NOMO-1 (cell line): ENCODE measurements around the gene DLEC1.
A peak's percentile ranks its signal among the peaks of the same experiment; 100 is the strongest.
"Not testable (repeated sequence)": the region's sequence is repeated elsewhere in the genome, so short reads cannot be mapped to it uniquely, and the experiment has no call there.

ENCODE experiments used
- DNase-seq, 2 experiments: peaks; one replicate each; lab custom pipeline; 2025; ENCODE audit not compliant: unreplicated experiment in 2 of 2; lab: John Stamatoyannopoulos, UW

The DLEC1 gene

GRCh38 chr3:38149708-38150107 is 110.7 kb downstream of the DLEC1 start:
- peak; percentile 62 to 81 for DNase-seq

GRCh38 chr3:38150780-38151528 is 111.9 kb downstream of the DLEC1 start:
- no peak for DNase-seq

GRCh38 chr3:38151667-38152265 is 112.8 kb downstream of the DLEC1 start:
- peak; percentile 26 to 74 for DNase-seq

GRCh38 chr3:38152609-38153008 is 113.6 kb downstream of the DLEC1 start:
- no peak for DNase-seq

GRCh38 chr3:38153221-38153620 is 114.2 kb downstream of the DLEC1 start:
- no peak for DNase-seq

- DNase-seq, result peak in 1 of 2 experiments; percentile 71
Observed at GRCh38 chr3:38154033-38154494, 115.1 kb downstream of the DLEC1 start.

- DNase-seq, result no peak
Observed at GRCh38 chr3:38154625-38155255, 115.7 kb downstream of the DLEC1 start.

GRCh38 chr3:38155825-38156224 is 116.8 kb downstream of the DLEC1 start:
- no peak for DNase-seq

- no peak for DNase-seq
Observed at GRCh38 chr3:38157117-38157516, 118.1 kb downstream of the DLEC1 start.

- no peak for DNase-seq
Observed at GRCh38 chr3:38157595-38157994, 118.6 kb downstream of the DLEC1 start.

GRCh38 chr3:38158472-38158871 is 119.5 kb downstream of the DLEC1 start:
- no peak for DNase-seq

- DNase-seq, result not testable (repeated sequence)
Observed at GRCh38 chr3:38160704-38161103, 121.7 kb downstream of the DLEC1 start.

- DNase-seq, result peak; percentile 33 to 53
Observed at GRCh38 chr3:38163117-38163840, 124.3 kb downstream of the DLEC1 start.

- no peak for DNase-seq
Observed at GRCh38 chr3:38163841-38164642, 125.0 kb downstream of the DLEC1 start.

- DNase-seq, result no peak
Observed at GRCh38 chr3:38164643-38164951, 125.6 kb downstream of the DLEC1 start.

GRCh38 chr3:38164952-38165721 is 126.1 kb downstream of the DLEC1 start, which contains the start of gene OXSR1:
TSS of gene OXSR1 (plus strand) at chr3:38165537. CDS start at chr3:38165877, 340 bp downstream.
- peak; percentile 99 to 100 for DNase-seq

- DNase-seq, result no peak
Observed at GRCh38 chr3:38165722-38166387, 126.8 kb downstream of the DLEC1 start.

- no peak for DNase-seq
Observed at GRCh38 chr3:38167591-38167990, 128.6 kb downstream of the DLEC1 start.
